OCI-LY3 (cell line): Measurements from ENCODE around the gene FRZB.

Experiments
- H2AFZ ChIP-seq: fragments of 200-600, 300-600 bp; shearing (Covaris generic); 2 replicates; pipeline ENCODE4 v1.6.0; 2014; ENCODE audit warnings: antibody characterized with exemption, low read depth, low read length
- H3K27ac ChIP-seq: fragments of 200-600, 300-600 bp; sonication (generic); 2 replicates; pipeline ENCODE4 v1.5.1; 2014; ENCODE audit warnings: mild to moderate bottlenecking, low read length, moderate library complexity, mixed read lengths
- H3K27me3 ChIP-seq: fragments of 200-600, 300-600 bp; sonication (generic); 2 replicates; pipeline ENCODE4 v1.6.1; 2014; ENCODE audit warnings: low read depth, low read length, mixed read lengths
- H3K36me3 ChIP-seq: fragments of 200-600, 300-600 bp; sonication (generic); replicated peaks from 2 replicates; pipeline ENCODE3; 2014; ENCODE audit warnings: low read depth, low read length, mixed read lengths
- H3K4me1 ChIP-seq: fragments of 300-600, 200-600 bp; sonication (generic); 2 replicates; pipeline ENCODE4 v1.6.1; 2014; ENCODE audit warnings: low read length, mixed read lengths
- H3K4me2 ChIP-seq: fragments of 200-600, 300-600 bp; sonication (generic); 2 replicates; pipeline ENCODE4 v1.6.1; 2014; ENCODE audit warnings: low read length, mixed read lengths
- H3K4me3 ChIP-seq: fragments of 300-600, 200-600 bp; sonication (generic); 2 replicates; pipeline ENCODE4 v1.5.1; 2014; ENCODE audit warnings: antibody characterized with exemption, mild to moderate bottlenecking, low read length, moderate library complexity
- H3K79me2 ChIP-seq: fragments of 300-600, 200-600 bp; shearing (Covaris generic); 2 replicates; pipeline ENCODE4 v1.6.1; 2014; ENCODE audit warnings: mild to moderate bottlenecking, low read length, mixed read lengths
- H3K9ac ChIP-seq: fragments of 300-600, 200-600 bp; shearing (Covaris generic); 2 replicates; pipeline ENCODE4 v1.6.0; 2014; ENCODE audit warnings: mild to moderate bottlenecking, low read length, moderate library complexity
- H3K9me3 ChIP-seq: fragments of 200-600, 300-600 bp; shearing (Covaris generic); 2 replicates; pipeline ENCODE4 v1.6.1; 2014; ENCODE audit warnings: low read length, mixed read lengths; ENCODE audit not compliant: insufficient read depth
- H4K20me1 ChIP-seq: fragments of 200-600, 300-600 bp; sonication (generic); 2 replicates; pipeline ENCODE4 v1.6.1; 2016; ENCODE audit warnings: low read length, mixed read lengths; ENCODE audit not compliant: insufficient read depth
- EZH2phosphoT487 ChIP-seq: fragments of 200-600 bp; shearing (Covaris generic); IDR thresholded peaks from 2 replicates; pipeline ENCODE4 v1.6.1; 2018; ENCODE audit warnings: antibody characterized with exemption, mixed run types, low read depth
- TF ChIP-seq, protein P1 (sequence below): fragments of 200-600, 300-600 bp; sonication (generic); IDR thresholded peaks from 2 replicates; pipeline ENCODE4 v1.5.1; 2014; ENCODE audit warnings: antibody characterized with exemption, low read length, low read depth

FRZB gene

DNA sequence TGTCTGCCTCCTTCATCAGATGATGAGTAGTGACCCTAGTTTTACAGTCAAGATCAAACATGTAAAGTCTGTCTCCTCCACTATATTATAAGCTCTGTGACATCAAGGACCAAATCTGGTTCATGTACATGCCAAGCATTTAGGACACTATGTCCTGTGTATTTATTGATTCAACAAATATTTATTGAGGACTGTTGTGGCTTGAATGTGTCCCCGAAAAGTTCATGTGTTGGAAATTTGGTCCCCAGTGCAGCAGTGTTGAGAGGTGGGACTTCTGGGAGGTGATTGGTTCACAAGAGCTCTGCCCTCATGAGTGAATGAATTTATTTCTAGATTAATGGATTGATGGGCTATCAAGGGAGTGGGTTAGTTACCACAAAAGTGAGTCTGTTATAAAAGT, 46.6 kb upstream of the FRZB start:
- Histone ChIP-seq H4K20me1 (no peaks in the 10 kb centered on the region), H3K79me2 (no peaks in the 10 kb centered on the region), H3K36me3 (no peaks in the 10 kb centered on the region), H3K9ac (no peak overlapping the region), H3K4me3 (no peak overlapping the region), H3K9me3 (no peaks in the 10 kb centered on the region), H3K27me3 (peaks cover 3% of the 10 kb centered on the region), H2AFZ (no peak overlapping the region), H3K27ac (no peak overlapping the region), H3K4me1 (no peaks in the 10 kb centered on the region), H3K4me2 (no peak overlapping the region)
- TF ChIP-seq EZH2phosphoT487: no peak
- TF ChIP-seq, protein P1, sequence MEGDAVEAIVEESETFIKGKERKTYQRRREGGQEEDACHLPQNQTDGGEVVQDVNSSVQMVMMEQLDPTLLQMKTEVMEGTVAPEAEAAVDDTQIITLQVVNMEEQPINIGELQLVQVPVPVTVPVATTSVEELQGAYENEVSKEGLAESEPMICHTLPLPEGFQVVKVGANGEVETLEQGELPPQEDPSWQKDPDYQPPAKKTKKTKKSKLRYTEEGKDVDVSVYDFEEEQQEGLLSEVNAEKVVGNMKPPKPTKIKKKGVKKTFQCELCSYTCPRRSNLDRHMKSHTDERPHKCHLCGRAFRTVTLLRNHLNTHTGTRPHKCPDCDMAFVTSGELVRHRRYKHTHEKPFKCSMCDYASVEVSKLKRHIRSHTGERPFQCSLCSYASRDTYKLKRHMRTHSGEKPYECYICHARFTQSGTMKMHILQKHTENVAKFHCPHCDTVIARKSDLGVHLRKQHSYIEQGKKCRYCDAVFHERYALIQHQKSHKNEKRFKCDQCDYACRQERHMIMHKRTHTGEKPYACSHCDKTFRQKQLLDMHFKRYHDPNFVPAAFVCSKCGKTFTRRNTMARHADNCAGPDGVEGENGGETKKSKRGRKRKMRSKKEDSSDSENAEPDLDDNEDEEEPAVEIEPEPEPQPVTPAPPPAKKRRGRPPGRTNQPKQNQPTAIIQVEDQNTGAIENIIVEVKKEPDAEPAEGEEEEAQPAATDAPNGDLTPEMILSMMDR: no peak

GRCh38 chr2:182912518-182912915, 46.1 kb upstream of the FRZB start:
- Histone ChIP-seq H3K4me2 (no peak overlapping the region), H2AFZ (no peak overlapping the region), H3K4me3 (no peak overlapping the region), H3K27ac (no peak overlapping the region), H4K20me1 (no peaks in the 10 kb centered on the region), H3K36me3 (no peaks in the 10 kb centered on the region), H3K4me1 (no peaks in the 10 kb centered on the region), H3K27me3 (peaks cover 3% of the 10 kb centered on the region), H3K9ac (no peak overlapping the region), H3K9me3 (no peaks in the 10 kb centered on the region), H3K79me2 (no peaks in the 10 kb centered on the region)
- no peak for TF ChIP-seq EZH2phosphoT487
- TF ChIP-seq, protein P1: no peak

DNA sequence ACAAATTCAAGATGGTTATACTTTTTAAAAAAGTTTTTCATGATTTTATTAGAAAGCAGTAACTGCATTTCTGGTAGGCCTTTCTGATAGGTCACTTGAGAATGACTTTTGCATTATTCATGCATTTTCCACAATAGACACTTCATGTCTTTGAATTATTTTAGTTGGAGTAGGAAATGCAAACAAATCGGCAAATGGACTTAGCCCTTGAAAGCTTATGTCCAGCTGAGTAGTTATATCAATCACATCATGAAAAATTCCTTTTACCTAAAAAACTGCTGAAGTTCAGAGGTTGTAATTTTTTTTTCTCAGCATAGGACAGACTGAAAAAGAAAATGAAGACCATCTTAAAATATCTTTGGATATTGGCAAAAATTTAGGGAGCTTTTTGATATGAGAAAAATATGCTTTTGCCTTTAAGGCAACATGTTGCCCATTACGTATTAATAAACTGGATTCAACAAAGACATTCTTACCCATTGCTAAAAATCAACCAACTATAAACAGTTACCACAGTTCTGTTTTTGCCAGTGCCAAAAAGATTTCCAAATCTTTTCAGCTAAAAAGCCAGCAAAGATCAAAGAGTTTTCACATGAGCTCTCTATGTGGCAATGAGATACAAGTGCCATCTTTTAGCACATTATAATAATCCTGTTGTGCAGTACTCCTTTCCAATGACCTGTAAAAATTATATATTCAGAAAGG, 45.5 kb upstream of the FRZB start:
- H3K9ac ChIP-seq: no peak overlapping the region
- no peak overlapping the region for H2AFZ ChIP-seq
- no peaks in the 10 kb centered on the region for H3K9me3 ChIP-seq
- H3K27me3 ChIP-seq: peaks cover 3% of the 10 kb centered on the region
- H3K79me2 ChIP-seq: no peaks in the 10 kb centered on the region
- no peak overlapping the region for H3K4me2 ChIP-seq
- no peak overlapping the region for H3K4me3 ChIP-seq
- TF ChIP-seq EZH2phosphoT487: no peak
- TF ChIP-seq, protein P1: no peak
- H3K36me3 ChIP-seq: no peaks in the 10 kb centered on the region
- H4K20me1 ChIP-seq: no peaks in the 10 kb centered on the region
- H3K4me1 ChIP-seq: no peaks in the 10 kb centered on the region
- no peak overlapping the region for H3K27ac ChIP-seq

DNA sequence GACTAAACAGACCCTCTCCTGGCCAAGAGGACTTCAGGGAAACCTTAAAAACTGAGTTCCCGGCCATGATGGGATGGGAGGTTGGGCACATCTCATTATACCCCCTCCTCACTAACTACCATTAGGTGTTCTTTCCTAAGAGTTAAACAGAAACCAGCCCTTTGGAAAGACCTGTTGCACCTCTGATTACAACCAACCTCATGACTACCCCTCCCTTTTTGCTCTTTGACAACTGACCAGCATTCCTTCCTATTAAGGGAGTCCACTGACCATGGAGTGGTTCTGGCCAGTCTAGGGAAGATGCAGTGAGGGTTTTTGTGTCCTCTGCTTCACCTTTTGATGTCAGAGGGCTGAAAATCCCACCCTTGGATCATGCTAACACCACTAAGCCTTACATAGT, 44.5 kb upstream of the FRZB start:
- no peak overlapping the region for H2AFZ ChIP-seq
- H3K9ac ChIP-seq: no peak overlapping the region
- no peaks in the 10 kb centered on the region for H3K36me3 ChIP-seq
- H3K4me3 ChIP-seq: no peak overlapping the region
- no peaks in the 10 kb centered on the region for H3K9me3 ChIP-seq
- H3K4me2 ChIP-seq: no peak overlapping the region
- H3K27ac ChIP-seq: no peak overlapping the region
- H3K79me2 ChIP-seq: no peaks in the 10 kb centered on the region
- peaks cover 3% of the 10 kb centered on the region for H3K27me3 ChIP-seq
- TF ChIP-seq, protein P1: no peak
- no peak for TF ChIP-seq EZH2phosphoT487
- H4K20me1 ChIP-seq: no peaks in the 10 kb centered on the region
- H3K4me1 ChIP-seq: no peaks in the 10 kb centered on the region
